ENCODE data around the gene CLMP. TPM values are rescaled to one million over a fixed set of nuclear protein-coding genes. Genes with fewer than 3 reads are reported as not detected.

Gene CLMP
- total RNA-seq, 2 donors from 2014 or later = 3.3 to 13.2 TPM

DNA sequence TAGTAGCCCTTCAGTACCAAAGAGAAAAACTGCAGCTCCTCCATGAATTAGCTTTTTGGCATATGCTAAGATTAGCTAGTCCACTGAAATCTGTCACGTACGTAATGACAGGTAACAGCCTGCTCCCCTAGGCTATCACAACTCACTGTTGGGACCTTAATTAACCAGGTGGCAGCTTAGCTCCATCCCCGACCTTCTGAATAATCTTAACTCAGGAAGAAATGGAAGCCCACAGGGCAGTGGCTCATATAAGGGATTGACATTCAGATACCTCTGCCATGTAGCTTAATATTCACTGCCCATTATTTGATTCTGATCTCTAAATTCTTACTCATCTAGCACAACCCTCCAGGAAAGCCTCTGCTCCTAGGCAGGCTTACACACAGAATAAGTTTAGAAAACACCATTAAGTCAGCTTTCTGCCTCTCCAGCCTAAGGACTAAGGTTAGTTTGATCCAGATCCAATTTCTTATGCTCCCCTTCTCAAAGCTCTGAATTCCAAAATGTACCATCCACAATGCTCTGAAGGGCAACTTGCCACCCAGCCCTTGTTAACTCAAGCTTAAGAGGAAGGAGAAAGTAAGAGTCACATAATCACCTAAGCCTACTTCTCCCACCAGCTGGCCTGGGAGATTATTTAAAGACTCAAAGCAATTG, 138.1 kb downstream of the CLMP start:
- Histone ChIP-seq H3K4me3 (no peak overlapping the region), H3K9me3 (no peaks in the 10 kb centered on the region), H3K27me3 (no peaks in the 10 kb centered on the region), H3K4me1 (peaks cover 13% of the 10 kb centered on the region), H3K9ac (ENCODE audit: low read depth in 2 of 2, low read length in 2 of 2) (no peak overlapping the region), H3K27ac (no peak overlapping the region), H3K36me3 (peaks cover 16% of the 10 kb centered on the region)
- no peak for DNase-seq
- intact Hi-C loops (cut with DNase I) = loop anchor here (10.0 kb wide), 1 partner anchor 172 kb away; the partner anchor contains the start of gene JHY
- TF ChIP-seq CTCF (IDR thresholded peaks at IDR 0.05) = no peak

- Histone ChIP-seq H3K4me1 (peaks cover 13% of the 10 kb centered on the region), H3K36me3 (peaks cover 16% of the 10 kb centered on the region), H3K9ac (ENCODE audit: low read depth in 2 of 2, low read length in 2 of 2) (no peak overlapping the region), H3K27ac (no peak overlapping the region), H3K4me3 (no peak overlapping the region), H3K9me3 (no peaks in the 10 kb centered on the region), H3K27me3 (no peaks in the 10 kb centered on the region)
- TF ChIP-seq CTCF (IDR thresholded peaks at IDR 0.05) = no peak
- DNase-seq = no peak
- intact Hi-C loops (cut with DNase I) = loop anchor here (10.0 kb wide), 1 partner anchor 171 kb away; the partner anchor contains the start of gene JHY
These were observed 139.7 kb downstream of the CLMP start for GRCh38 chr11:123055191-123055901.

GRCh38 chr11:123054301-123055065, 140.6 kb downstream of the CLMP start:
- peaks cover 16% of the 10 kb centered on the region for H3K36me3 ChIP-seq
- peak; percentile 62 for TF ChIP-seq CTCF (IDR thresholded peaks at IDR 0.05)
- intact Hi-C loops (cut with DNase I) = loop anchor here (10.0 kb wide), 1 partner anchor 170 kb away; the partner anchor contains the start of gene JHY
- no peak for DNase-seq
- no peak overlapping the region for H3K9ac ChIP-seq (ENCODE audit: low read depth in 2 of 2, low read length in 2 of 2)
- H3K27me3 ChIP-seq = no peaks in the 10 kb centered on the region
- H3K4me1 ChIP-seq = peaks cover 9% of the 10 kb centered on the region
- H3K27ac ChIP-seq = no peak overlapping the region
- no peak overlapping the region for H3K4me3 ChIP-seq
- no peaks in the 10 kb centered on the region for H3K9me3 ChIP-seq

DNA sequence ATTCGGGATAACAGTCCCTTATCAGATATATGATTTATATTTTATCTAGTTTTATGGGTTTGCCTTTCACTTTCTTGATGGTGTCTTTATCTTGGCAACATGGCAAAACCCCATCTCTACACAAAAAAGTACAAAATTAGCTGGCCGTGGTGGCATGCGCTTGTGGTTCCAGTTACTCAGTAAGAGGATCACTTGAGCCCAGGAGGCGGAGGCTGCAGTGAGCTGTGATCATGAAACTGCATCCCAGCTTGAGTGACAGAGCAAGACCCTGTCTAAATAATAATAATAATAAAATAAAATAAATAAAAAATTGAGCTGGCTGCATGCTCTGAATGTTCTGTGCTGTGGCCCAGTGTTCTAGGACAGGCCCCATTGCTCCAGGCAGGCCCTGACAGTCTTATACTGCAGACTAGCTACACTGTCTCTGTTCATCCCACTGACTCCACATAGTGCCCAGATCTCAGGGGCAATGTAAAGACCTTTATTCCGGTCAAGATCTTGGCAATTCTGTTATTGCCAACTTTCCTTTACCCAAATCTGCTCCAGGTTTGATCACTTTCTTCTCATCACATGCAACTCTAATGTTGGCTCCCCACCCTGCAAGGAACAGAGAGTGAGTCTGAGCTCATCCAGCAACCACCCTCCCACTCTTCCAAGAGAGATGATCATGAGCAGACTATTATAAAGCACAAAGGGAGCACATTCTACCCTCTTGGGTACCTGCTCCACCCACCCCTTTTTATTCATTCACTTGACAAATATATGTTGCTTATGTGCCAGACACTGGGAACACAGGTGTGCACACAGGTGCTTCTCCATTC, 141.9 kb downstream of the CLMP start:
- Histone ChIP-seq H3K9ac (ENCODE audit: low read depth in 2 of 2, low read length in 2 of 2) (no peak overlapping the region), H3K27ac (no peak overlapping the region), H3K36me3 (peaks cover 10% of the 10 kb centered on the region), H3K27me3 (no peaks in the 10 kb centered on the region), H3K9me3 (no peaks in the 10 kb centered on the region), H3K4me3 (no peak overlapping the region), H3K4me1 (no peaks in the 10 kb centered on the region)
- DNase-seq = no peak
- TF ChIP-seq CTCF (IDR thresholded peaks at IDR 0.05) = no peak
- intact Hi-C loops (cut with DNase I) = loop anchor here (10.0 kb wide), 1 partner anchor 168 kb away; the partner anchor contains the start of gene JHY

Data from colonic mucosa (tissue), 4 donors.